Stimulated activated CD4-positive, alpha-beta T cell treated with anti-CD3 and anti-CD28 coated beads, Interleukin-15, amount 100 ng/mL, for 24 hours (primary cell): ENCODE data around the gene ZBTB40.

Experiments
- DNase-seq: peaks from one replicate; pipeline ENCODE4 v3.0.0-alpha.2; 2020

ZBTB40 gene, protein sequence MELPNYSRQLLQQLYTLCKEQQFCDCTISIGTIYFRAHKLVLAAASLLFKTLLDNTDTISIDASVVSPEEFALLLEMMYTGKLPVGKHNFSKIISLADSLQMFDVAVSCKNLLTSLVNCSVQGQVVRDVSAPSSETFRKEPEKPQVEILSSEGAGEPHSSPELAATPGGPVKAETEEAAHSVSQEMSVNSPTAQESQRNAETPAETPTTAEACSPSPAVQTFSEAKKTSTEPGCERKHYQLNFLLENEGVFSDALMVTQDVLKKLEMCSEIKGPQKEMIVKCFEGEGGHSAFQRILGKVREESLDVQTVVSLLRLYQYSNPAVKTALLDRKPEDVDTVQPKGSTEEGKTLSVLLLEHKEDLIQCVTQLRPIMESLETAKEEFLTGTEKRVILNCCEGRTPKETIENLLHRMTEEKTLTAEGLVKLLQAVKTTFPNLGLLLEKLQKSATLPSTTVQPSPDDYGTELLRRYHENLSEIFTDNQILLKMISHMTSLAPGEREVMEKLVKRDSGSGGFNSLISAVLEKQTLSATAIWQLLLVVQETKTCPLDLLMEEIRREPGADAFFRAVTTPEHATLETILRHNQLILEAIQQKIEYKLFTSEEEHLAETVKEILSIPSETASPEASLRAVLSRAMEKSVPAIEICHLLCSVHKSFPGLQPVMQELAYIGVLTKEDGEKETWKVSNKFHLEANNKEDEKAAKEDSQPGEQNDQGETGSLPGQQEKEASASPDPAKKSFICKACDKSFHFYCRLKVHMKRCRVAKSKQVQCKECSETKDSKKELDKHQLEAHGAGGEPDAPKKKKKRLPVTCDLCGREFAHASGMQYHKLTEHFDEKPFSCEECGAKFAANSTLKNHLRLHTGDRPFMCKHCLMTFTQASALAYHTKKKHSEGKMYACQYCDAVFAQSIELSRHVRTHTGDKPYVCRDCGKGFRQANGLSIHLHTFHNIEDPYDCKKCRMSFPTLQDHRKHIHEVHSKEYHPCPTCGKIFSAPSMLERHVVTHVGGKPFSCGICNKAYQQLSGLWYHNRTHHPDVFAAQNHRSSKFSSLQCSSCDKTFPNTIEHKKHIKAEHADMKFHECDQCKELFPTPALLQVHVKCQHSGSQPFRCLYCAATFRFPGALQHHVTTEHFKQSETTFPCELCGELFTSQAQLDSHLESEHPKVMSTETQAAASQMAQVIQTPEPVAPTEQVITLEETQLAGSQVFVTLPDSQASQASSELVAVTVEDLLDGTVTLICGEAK

DNA sequence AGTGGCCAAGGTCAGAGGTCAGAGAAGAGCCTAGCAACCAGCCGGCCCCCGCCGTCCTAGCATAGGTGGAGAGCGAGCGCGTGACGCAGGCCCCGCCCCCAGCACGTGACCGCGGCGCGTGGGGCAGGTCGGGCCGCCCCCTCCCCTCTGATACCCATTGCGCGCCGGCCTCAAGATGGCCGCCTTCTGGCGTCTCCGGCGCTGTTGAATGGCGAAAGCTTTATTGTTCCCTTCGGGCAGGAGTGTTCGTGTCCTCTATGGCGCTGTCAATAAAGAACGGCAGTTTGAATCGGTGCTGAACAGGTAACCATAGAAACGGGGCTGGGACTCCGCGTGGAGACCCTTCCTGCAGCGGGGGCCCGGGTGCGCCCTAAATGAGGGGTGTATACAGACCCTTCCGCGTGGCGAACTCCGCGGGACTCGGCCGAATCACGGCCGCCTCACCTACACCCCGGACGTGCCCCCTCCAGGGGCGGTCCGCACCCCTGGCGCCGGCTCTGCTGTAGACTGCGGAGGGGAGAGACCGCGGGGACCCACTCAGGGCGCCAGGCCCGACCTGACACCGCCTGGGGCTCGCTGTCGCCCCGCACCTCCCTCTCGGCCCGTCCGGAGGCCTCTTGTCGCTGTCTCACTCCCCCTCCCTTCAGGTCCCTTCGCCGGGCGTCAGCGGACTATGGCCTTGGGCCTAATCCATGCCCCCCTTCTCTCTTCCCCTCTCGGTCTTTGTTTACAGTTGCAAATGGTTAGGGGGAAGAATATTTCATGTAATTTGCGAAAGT lies at the start of gene ZBTB40:
Gene ZBTB40, plus strand, starts transcription at position 150 of the 779 bp plus-strand sequence. CDS start 38,098 bp downstream, outside the sequence.
- DNase-seq: peak; percentile 96

- DNase-seq: no peak
Observed at GRCh38 chr1:22402356-22403053, 49.1 kb upstream of the ZBTB40 start.

- DNase-seq: no peak
Observed at GRCh38 chr1:22404486-22404885, 47.2 kb upstream of the ZBTB40 start.

DNA sequence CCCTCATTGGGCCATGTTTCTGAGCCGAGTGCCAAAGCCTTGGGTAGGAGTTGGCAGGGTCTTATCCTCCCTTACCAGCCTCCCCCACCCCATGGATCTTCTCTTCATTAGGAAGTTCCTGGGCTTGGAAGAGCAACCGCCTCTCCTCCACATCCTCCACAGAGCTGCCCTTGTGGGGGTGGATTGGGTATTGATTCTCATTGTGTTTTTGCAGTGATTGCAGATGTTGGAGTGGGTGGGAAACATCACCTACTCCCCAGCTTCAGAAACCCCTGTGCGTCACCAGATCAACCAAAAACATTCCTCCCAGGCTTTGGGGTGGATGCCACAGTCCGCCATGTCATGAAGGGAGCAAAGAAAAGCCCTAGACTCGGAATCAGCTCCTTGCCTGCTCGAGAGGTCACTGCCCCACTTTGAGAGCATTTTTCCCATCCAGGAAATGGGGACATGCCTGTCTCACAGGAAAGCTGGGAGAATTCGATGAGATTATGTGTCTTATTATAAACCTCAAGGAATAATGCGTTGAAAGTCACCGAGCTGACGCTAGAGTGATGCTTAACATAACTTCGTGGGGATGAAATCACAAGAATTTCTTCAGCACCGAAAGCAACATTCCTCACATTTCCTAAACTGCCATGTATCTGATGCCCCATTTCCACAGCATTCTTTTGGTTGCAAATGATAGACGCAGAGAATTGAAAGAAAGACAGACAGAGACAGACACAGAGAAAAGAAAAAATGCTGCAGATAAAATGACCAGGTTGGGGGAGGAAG lies 44.7 kb upstream of the ZBTB40 start:
- DNase-seq: no peak

- no peak for DNase-seq
Observed at GRCh38 chr1:22408230-22408629, 43.4 kb upstream of the ZBTB40 start.

DNA sequence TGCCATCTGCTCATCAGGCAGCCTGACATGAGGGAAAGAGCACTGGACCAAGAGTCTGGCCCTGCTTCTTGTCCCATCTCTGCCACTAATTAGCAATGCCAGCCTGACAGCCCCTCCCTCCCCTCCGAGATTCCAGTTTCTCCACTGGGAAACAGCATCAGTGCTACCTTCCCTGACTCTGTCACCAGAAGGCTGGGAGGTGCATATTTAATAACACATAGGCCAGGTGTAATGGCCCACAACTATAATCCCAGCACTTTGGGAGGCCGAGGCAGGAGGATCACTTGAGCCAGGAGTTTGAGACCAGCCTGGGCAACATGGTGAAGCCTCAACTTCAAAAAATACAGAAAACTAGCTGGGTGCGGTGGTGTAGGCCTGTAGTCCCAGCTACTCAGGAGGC lies 41.2 kb upstream of the ZBTB40 start:
- DNase-seq: no peak

DNA sequence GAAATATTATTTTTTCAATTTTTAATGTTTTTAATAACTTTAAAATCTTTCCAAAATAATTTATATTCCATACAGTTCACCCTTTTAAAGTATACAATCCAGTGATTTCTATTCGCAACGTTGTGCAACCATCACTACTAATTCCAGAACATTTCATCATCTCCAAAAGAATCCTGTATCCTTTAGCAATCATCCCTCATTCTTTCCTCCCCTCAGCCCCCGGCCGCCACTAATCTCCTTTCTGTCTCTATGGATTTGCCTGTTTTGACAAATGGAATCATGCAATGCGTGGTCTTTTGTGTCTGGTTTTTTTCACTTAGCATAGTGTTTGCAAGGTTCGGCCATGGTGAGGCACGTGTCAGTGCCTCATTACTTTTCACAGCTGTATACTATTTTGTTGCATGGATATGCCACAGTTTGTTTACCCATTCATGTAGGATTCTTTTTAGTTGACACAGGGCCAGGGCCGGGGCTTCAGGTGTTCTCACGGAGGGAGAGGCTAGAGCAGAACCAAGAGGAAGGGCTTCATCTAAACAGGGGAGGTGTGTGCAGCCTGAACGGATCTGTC lies 40.6 kb upstream of the ZBTB40 start:
- no peak for DNase-seq

DNA sequence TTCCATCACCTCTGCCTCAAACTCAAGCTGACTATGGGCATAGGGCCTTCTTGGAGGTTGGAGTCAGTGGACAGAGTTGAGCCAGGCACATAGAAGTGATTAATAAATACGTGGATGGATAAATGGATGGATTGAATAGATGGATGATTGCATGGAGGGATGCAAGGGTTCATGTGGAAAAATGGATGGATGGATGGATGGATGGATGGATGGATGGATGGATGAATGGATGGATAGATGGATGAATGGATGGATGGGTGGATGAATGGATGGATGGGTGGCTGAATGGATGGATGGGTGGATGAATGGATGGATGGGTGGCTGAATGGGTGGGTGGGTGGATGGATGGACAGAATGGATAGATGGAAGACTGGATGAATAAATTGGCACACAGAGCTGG lies 40.1 kb upstream of the ZBTB40 start:
- no peak for DNase-seq

DNA sequence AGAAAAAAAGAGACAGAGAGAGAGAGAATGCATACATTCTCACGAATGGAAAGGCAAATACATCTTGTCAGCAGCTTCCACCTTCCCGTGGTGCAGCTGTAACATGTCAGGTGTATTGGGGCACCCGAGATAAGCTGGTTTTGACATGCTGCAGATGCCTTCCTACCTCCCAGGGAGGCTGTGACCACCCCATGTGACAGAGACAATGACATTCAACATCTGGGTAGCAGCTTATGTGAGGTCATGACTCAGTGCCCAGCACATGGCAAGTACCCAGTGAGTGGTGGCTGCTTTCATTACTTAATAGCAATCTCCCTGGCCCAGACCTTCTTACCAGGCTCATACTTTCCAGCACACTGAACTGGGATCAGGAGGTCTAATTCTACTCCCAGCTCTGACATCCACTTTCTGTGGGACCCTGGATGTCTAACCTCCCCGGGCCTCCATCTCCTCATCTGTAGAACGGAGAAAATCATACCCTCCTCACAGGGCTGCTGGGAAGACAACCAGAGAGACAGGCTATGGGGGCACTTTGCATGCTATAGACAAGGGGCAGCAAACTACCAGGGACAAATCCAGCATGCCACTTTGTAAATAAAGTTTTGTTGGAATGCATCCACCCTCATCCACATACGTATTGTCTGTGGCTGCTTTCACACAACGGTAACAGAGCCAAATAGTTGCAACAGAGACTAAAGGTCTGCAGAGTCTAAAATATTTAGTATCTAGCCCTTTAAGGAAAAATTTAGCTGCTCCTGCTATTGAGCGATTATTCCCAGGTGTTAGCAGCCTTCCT lies 38.5 kb upstream of the ZBTB40 start:
- no peak for DNase-seq

- no peak for DNase-seq
Observed at GRCh38 chr1:22413799-22414198, 37.9 kb upstream of the ZBTB40 start.

- DNase-seq: no peak
Observed at GRCh38 chr1:22414244-22414751, 37.4 kb upstream of the ZBTB40 start.

GRCh38 chr1:22415489-22415888 lies 36.2 kb upstream of the ZBTB40 start:
- DNase-seq: no peak

GRCh38 chr1:22416555-22417454 lies 34.8 kb upstream of the ZBTB40 start:
- DNase-seq: peak; percentile 82

GRCh38 chr1:22417466-22417865 lies 34.2 kb upstream of the ZBTB40 start:
- DNase-seq: no peak

GRCh38 chr1:22418312-22418711 lies 33.3 kb upstream of the ZBTB40 start:
- DNase-seq: no peak

DNA sequence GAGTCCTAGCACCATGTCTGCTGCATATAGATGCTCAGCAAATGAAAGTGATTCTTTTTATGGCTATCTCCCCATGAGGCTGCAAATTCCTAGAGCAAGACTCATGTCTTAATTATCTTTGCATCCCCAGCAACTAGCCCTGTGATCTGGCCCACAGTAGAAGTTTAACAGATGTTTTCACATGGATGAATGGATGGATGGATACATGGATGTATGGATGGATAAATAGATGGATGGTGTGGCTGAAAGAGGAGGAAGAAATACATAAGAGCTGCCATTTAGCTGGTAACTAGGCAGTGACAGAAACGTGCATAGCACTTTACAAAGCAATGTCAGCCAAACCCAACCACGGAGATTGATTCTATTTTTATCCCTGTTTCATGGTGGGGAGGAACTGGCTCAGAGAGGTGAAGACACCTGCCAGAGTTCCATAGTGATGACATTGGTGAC lies 32.7 kb upstream of the ZBTB40 start:
- no peak for DNase-seq

GRCh38 chr1:22420455-22421053 lies 31.1 kb upstream of the ZBTB40 start:
- peak; percentile 72 for DNase-seq

DNA sequence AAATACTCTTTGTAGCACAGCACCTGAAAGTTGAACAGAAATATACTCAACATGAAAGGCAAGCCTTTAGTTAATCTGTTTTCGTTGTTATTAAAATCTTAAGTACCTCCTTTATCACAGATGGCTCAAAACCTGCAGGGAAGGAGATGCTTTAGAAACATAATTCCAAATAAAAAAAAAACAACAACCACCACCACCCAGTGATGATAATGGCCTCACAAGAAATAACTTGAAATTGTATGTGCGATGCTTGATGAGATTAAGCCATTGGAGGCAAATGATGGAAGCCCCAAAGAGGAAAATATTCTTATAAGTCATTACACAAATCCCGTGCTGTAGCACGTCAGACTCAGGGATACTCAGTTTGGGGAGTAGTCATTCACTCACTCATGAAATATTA lies 24.9 kb upstream of the ZBTB40 start:
- no peak for DNase-seq
